CD4-positive, CD25-positive, alpha-beta regulatory T cell (primary cell): Measurements from ENCODE around the gene MYO15B. TPM values are rescaled to one million over a fixed set of nuclear protein-coding genes. Genes with fewer than 3 reads are reported as not detected.

ENCODE experiments used
- ATAC-seq, 2 donors: fragments of 150-1000 bp; cut with Tn5 transposase; one replicate each; pipeline ENCODE4 v1.10.0; 2021; ENCODE audit warnings: low read depth in 2 of 2, moderate number of reproducible peaks in 2 of 2, moderate library complexity in 1 of 2
- DNase-seq, 3 donors: peaks; one replicate each; pipeline versions ENCODE4 v3.0.0 to v3.0.0-alpha.2; 2012 to 2022; ENCODE audit warnings: mixed read lengths in 1 of 3
- H3K27ac ChIP-seq: one replicate; pipeline ENCODE4 v1.7.0; 2013; ENCODE audit warnings: mild to moderate bottlenecking, low read length; ENCODE audit not compliant: insufficient read depth, poor library complexity, severe bottlenecking
- H3K27me3 ChIP-seq: one replicate; pipeline ENCODE4 v1.7.0; 2013; ENCODE audit warnings: low read length; ENCODE audit not compliant: control insufficient read depth, insufficient read depth
- H3K36me3 ChIP-seq: one replicate; pipeline ENCODE4 v1.7.0; 2013; ENCODE audit warnings: mild to moderate bottlenecking, low read length, moderate library complexity; ENCODE audit not compliant: control insufficient read depth, insufficient read depth
- H3K4me1 ChIP-seq: 2 replicates; pipeline ENCODE4 v1.7.0; 2013; ENCODE audit warnings: mild to moderate bottlenecking, low read length; ENCODE audit not compliant: insufficient read depth, control insufficient read depth, poor library complexity, severe bottlenecking
- H3K4me3 ChIP-seq: one replicate; pipeline ENCODE4 v1.7.0; 2013; ENCODE audit warnings: low read depth, mild to moderate bottlenecking, low read length, moderate library complexity
- H3K9me3 ChIP-seq, 2 experiments: 1 replicate in 1 of 2; 2 replicates in 1 of 2; pipeline ENCODE4 v1.7.0; 2013; ENCODE audit warnings: low read length in 2 of 2, mild to moderate bottlenecking in 1 of 2, moderate library complexity in 1 of 2; ENCODE audit not compliant: control insufficient read depth in 2 of 2
- H3K27ac Mint-ChIP-seq, 3 donors: one replicate each; pipeline ENCODE4 v1.8.0; 2020 to 2022; ENCODE audit warnings: mild to moderate bottlenecking in 3 of 3, mixed read lengths in 3 of 3, moderate library complexity in 2 of 3
- H3K27me3 Mint-ChIP-seq: one replicate; pipeline ENCODE4 v1.8.0; 2022; ENCODE audit warnings: mild to moderate bottlenecking, mixed read lengths
- H3K36me3 Mint-ChIP-seq: one replicate; pipeline ENCODE4 v1.8.0; 2020; ENCODE audit warnings: mixed read lengths
- H3K4me1 Mint-ChIP-seq, 4 donors: one replicate each; pipeline ENCODE4 v1.8.0; 2020 to 2022; ENCODE audit warnings: mixed read lengths in 4 of 4, mild to moderate bottlenecking in 1 of 4
- H3K4me3 Mint-ChIP-seq, 4 donors: one replicate each; pipeline ENCODE4 v1.8.0; 2020 to 2022; ENCODE audit warnings: mild to moderate bottlenecking in 4 of 4, mixed read lengths in 4 of 4, moderate library complexity in 3 of 4
- H3K9me3 Mint-ChIP-seq, 7 donors: one replicate each; pipeline ENCODE4 v1.8.0; 2020 to 2022; ENCODE audit warnings: mixed read lengths in 7 of 7, mild to moderate bottlenecking in 3 of 7, moderate library complexity in 2 of 7
- polyA plus RNA-seq, 4 donors: library from polyadenylated mRNA; unstranded; fragments of 300-500 nt; fragmentation: Illumina TruSeq; gene quantifications; one replicate each; pipeline ENCODE4 v1.2.3, GENCODE V29; 2021
- total RNA-seq: library from RNA; stranded (reverse); gene quantifications from one replicate; pipeline ENCODE4 v1.2.3, GENCODE V29; 2022

The MYO15B gene
- total and polyA plus RNA-seq, 5 donors from 2014 or later, result 0.95 to 117 (median 1.0) TPM

DNA sequence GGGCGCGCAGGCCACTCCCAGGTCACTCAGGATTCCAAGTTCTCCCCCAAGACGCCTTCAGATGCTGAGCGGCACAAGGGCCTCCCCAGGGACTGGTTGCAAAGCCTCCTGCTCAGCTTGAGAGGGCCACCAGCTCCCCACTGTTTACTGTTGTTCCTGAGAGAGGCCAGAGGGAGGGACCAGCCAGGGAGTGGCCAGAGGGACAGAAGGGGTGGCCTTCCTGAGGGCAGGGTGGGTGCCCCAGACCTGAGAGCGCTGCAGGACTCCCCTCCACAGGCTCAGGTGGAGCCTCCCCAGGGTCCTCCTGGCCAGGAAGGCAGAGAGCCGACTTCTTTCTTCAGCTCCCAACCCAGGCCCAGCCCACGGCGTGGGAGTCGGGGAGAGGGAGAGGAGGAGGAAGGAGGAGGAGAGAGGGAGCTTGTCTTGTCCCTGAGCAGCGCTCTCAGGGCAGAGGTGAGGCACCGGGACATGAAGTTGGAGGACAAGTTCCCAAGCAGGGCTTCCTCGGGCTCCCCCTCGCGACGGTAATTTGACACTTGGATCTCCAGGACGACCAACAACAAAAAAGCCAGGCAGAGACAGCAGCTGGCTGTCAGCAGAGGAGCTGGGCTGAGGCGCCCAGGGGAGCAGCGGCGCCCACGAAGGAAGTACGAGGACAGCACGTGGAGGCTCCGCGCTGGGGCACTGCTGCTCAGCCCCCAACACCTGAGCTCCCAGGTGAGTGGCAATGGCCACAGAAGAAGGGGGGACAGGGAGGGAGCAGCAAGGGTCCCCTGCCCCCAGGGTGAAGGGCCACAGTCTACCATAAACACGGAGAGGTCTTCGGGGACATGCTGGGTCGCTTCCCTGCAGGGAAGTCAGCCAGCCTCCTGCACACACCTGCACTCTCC, 46.1 kb downstream of the MYO15B start:
- no peaks in the 10 kb centered on the region for H3K9me3 Mint-ChIP-seq
- no peaks in the 10 kb centered on the region for H3K36me3 ChIP-seq

DNA sequence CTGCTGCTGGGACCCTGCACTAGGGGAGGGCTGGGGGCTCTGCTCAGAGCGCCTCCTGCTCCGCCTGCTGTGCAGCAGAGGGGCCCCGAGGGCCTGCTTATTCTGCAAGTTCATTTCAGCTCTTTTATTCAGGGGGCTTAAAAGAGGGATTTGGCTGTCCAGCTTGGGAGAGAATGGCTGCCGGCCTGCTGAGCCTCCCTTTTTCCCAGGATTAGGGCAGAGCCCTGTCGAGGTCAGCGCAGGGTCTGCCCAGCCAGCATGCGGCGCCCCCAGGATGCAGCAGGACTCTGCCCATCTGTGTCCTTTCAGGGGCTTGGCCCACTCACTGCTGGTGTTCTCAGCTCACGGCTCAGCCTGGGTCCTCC, 46.8 kb downstream of the MYO15B start:
- Mint-ChIP-seq H3K36me3 (no peaks in the 10 kb centered on the region), H3K27me3 (no peaks in the 10 kb centered on the region), H3K4me3 (no peak overlapping the region), H3K27ac (no peak overlapping the region), H3K4me1 (peaks cover 0 to 5% (median 1%) of the 10 kb centered on the region in 4 donors), H3K9me3 (no peaks in the 10 kb centered on the region)
- Histone ChIP-seq H3K27me3 (no peaks in the 10 kb centered on the region), H3K9me3 (no peaks in the 10 kb centered on the region), H3K4me1 (peaks cover 10% of the 10 kb centered on the region), H3K4me3 (no peak overlapping the region), H3K27ac (no peak overlapping the region), H3K36me3 (no peaks in the 10 kb centered on the region)
- DNase-seq (no peak), ATAC-seq (no peak)

More for the DNA sequence above, 46.1 kb downstream of the MYO15B start:
- H3K27me3 ChIP-seq, result no peaks in the 10 kb centered on the region
- DNase-seq (peak in 2 of 3 donors; percentile 34 to 58), ATAC-seq (peak in 1 of 2 donors; percentile 21)
- H3K4me3 Mint-ChIP-seq, result no peak overlapping the region
- no peaks in the 10 kb centered on the region for H3K36me3 Mint-ChIP-seq
- H3K9me3 ChIP-seq, result no peaks in the 10 kb centered on the region
- no peak overlapping the region for H3K27ac ChIP-seq
- H3K4me1 Mint-ChIP-seq, result peaks cover 0 to 5% (median 1%) of the 10 kb centered on the region in 4 donors
- no peaks in the 10 kb centered on the region for H3K27me3 Mint-ChIP-seq
- peaks cover 10% of the 10 kb centered on the region for H3K4me1 ChIP-seq
- no peak overlapping the region for H3K27ac Mint-ChIP-seq
- no peak overlapping the region for H3K4me3 ChIP-seq

DNA sequence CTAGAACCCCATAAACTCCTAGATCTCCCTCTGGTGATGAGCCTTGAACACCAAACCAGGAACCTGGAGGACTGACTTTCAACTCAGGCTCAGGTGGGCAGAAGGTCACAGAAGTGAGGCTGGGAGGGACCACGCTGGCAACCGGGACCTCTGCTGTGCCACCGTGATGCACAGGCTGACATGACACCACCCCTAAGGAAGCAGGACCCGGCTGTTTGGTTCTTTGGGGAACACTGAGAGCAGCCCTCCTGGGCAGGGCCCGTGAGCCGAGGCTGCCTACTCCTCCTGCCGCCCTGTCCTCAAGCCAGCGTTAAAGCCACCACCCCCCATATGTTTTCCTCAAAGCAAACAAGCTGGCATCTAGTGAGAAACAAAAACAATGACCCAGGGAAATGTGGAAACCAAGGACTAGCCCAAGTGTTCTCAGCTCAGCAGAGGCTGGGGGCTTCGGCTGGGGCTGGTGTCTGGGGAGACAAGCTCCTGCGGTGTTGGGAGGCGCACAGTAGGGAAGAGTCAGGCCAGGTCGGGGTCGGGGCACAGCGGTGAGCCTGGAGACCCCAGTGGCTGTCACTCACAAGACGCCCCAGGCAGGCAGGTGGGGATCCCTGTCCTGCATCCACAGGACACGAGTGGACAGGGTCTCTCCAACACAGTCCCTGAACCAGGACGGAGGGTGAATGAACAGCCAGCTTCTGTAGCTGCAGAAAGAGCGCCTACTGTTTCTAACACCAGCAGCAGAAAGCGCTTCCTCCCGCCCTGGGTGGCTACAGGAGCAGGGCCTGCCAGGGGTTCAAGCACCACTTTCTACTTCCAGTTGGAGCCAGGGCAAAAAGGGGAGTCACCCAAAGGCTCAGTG, 47.4 kb downstream of the MYO15B start:
- no peaks in the 10 kb centered on the region for H3K36me3 Mint-ChIP-seq
- H3K9me3 Mint-ChIP-seq, result no peaks in the 10 kb centered on the region
- H3K9me3 ChIP-seq, result no peaks in the 10 kb centered on the region
- no peak overlapping the region for H3K4me3 Mint-ChIP-seq
- peaks cover 10% of the 10 kb centered on the region for H3K4me1 ChIP-seq
- DNase-seq, result no peak
- H3K27ac Mint-ChIP-seq, result no peak overlapping the region
- no peaks in the 10 kb centered on the region for H3K36me3 ChIP-seq
- H3K27me3 ChIP-seq, result no peaks in the 10 kb centered on the region
- H3K4me3 ChIP-seq, result no peak overlapping the region
- ATAC-seq, result no peak
- H3K27me3 Mint-ChIP-seq, result no peaks in the 10 kb centered on the region
- peaks cover 0 to 5% (median 1%) of the 10 kb centered on the region in 4 donors for H3K4me1 Mint-ChIP-seq
- no peak overlapping the region for H3K27ac ChIP-seq

DNA sequence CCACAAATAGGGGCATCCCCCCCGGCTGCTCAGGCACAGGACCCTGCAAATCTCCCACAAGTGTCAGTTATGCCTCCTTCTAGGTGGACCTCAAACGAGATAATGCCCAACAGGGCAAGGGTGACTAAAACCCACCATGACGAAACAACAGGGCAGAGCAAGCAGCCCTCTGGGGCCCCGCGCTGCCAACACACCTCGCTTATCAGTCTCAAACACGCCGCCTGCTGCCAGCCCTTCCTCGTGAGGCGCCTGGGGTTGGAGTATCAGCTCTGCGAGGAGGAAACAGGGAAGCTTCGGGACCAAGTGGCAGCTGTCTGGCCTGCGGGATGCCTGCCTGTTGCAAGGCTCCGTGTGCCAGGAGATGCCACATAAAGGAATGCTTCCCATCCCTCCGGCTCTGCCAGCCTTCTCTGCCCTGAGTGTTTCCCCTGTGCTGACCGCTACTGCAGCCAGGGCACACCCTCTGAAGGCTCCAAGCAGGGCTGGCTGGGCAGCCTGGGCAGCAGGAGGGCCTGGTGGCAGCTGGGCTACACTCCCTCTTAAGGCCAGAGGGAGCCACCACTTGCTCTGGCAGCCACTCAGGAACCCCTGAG, 48.1 kb downstream of the MYO15B start:
- no peak for ATAC-seq
- no peaks in the 10 kb centered on the region for H3K27me3 Mint-ChIP-seq

DNA sequence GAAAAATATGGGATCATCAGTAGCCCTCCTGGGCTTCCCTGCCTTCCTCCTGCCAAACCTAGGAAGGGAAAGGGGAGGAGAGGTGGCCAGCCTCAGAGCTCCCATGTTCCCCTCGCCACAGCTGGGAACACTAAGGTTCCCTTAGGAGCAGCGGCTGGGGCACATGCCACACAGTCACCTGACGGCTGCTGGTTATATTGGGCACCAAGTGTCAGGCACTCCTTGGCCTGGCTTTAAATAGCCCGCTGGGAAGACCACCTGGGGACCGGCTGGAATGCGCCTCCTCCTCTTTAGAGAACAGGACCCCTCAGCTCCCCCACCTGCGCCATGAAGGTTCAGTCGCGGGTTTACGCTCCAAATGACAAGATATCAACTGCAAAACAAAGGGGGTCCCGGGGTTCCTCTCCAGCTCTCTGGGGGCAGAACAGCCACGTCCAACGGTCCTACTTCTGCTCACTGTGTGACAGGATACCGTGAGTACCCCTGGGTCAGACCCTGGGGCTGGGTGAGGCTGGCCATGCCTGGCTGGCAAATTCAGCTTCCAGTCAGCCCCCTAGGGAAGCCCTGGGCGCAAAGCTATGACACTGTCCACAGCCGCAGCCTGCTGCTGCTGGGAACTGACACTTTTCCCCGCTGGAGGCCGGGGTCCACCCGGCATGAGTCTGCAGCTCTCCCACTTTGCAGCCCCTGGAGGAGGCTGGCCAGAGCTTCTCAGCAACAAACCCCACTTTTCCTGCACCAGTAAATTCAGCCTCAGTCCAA, 49.0 kb downstream of the MYO15B start:
- H3K9me3 Mint-ChIP-seq, result no peaks in the 10 kb centered on the region
- Histone ChIP-seq H3K9me3 (no peaks in the 10 kb centered on the region), H3K36me3 (no peaks in the 10 kb centered on the region), H3K4me3 (no peak overlapping the region), H3K4me1 (peaks cover 10% of the 10 kb centered on the region), H3K27ac (no peak overlapping the region), H3K27me3 (no peaks in the 10 kb centered on the region)
- peaks cover 0 to 5% (median 1%) of the 10 kb centered on the region in 4 donors for H3K4me1 Mint-ChIP-seq
- no peaks in the 10 kb centered on the region for H3K27me3 Mint-ChIP-seq
- H3K36me3 Mint-ChIP-seq, result no peaks in the 10 kb centered on the region
- peak overlapping the region in 1 of 3 donors; percentile 83 for H3K27ac Mint-ChIP-seq
- no peak overlapping the region for H3K4me3 Mint-ChIP-seq
- ATAC-seq (no peak), DNase-seq (no peak)

More for the DNA sequence above, 48.1 kb downstream of the MYO15B start:
- H3K4me3 Mint-ChIP-seq, result no peak overlapping the region
- Histone ChIP-seq H3K27me3 (no peaks in the 10 kb centered on the region), H3K27ac (no peak overlapping the region), H3K4me3 (no peak overlapping the region), H3K4me1 (peaks cover 10% of the 10 kb centered on the region), H3K9me3 (no peaks in the 10 kb centered on the region), H3K36me3 (no peaks in the 10 kb centered on the region)
- peaks cover 0 to 5% (median 1%) of the 10 kb centered on the region in 4 donors for H3K4me1 Mint-ChIP-seq
- no peaks in the 10 kb centered on the region for H3K36me3 Mint-ChIP-seq
- DNase-seq, result no peak
- no peaks in the 10 kb centered on the region for H3K9me3 Mint-ChIP-seq
- H3K27ac Mint-ChIP-seq, result no peak overlapping the region

DNA sequence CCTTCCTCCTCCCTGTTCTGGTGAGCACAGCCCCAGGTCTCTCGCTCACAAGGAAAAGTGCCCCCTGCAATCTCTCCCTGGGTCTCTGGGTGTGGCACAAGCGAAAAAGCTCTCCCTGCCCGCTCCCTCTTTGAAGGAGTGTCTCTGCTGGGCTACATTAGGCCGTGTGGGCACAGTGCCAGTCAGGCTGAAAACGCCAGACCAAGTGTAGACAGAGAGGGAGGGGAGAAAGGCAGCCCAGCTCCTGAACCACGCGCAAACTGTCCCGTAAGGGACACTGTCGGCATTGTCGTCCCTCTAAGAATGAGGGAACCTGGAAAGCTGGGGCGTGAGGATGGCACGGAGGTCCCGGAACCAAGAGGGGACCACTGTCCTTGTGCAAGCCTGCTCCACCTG, 49.5 kb downstream of the MYO15B start:
- Mint-ChIP-seq H3K36me3 (peaks cover 4% of the 10 kb centered on the region), H3K9me3 (no peaks in the 10 kb centered on the region), H3K27me3 (no peaks in the 10 kb centered on the region), H3K4me1 (peaks cover 0 to 5% (median 1%) of the 10 kb centered on the region in 4 donors), H3K27ac (no peak overlapping the region), H3K4me3 (no peak overlapping the region)
- Histone ChIP-seq H3K36me3 (no peaks in the 10 kb centered on the region), H3K27ac (no peak overlapping the region), H3K4me3 (no peak overlapping the region), H3K9me3 (no peaks in the 10 kb centered on the region), H3K27me3 (no peaks in the 10 kb centered on the region), H3K4me1 (peaks cover 10% of the 10 kb centered on the region)
- ATAC-seq (no peak), DNase-seq (no peak)

DNA sequence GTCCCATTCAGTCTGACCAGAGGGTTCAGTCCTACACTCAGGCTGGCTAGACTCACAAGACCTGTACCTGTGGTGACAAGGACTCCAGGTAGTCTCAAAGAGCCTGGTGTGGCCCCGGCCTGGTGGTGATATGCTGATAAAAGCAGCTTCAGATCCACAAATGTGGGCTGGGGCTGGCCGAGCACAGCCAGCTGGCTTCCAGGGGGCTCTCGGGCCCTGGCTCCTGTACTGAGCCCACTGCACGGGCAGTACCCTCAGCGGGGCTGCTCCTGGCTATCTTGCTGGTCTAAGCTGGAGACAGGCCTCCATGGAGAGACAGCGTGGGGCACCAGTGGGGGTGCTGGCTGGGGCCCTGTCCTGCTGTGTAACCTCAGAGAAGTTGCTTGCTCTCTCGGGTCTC, 50.0 kb downstream of the MYO15B start:
- DNase-seq, result no peak

More for the DNA sequence above, 50.0 kb downstream of the MYO15B start:
- Histone ChIP-seq H3K36me3 (no peaks in the 10 kb centered on the region), H3K4me1 (peaks cover 10% of the 10 kb centered on the region), H3K27ac (no peak overlapping the region), H3K27me3 (no peaks in the 10 kb centered on the region), H3K9me3 (no peaks in the 10 kb centered on the region), H3K4me3 (no peak overlapping the region)
- Mint-ChIP-seq H3K4me1 (peaks cover 0 to 5% (median 1%) of the 10 kb centered on the region in 4 donors), H3K4me3 (no peak overlapping the region), H3K36me3 (peaks cover 4% of the 10 kb centered on the region), H3K9me3 (no peaks in the 10 kb centered on the region), H3K27ac (no peak overlapping the region), H3K27me3 (no peaks in the 10 kb centered on the region)
- ATAC-seq, result no peak
